WI38 (cell line): ENCODE results near the gene DAPK2.

Experiments used
- H3K4me3 ChIP-seq: 2 replicates; pipeline ENCODE4 v1.5.1; 2011; ENCODE audit warnings: low read depth, mild to moderate bottlenecking, control low read depth, low read length
- TF ChIP-seq, protein P1 (sequence below): IDR thresholded peaks from 2 replicates; pipeline ENCODE4 v1.5.1; 2012; ENCODE audit warnings: low read depth, mild to moderate bottlenecking, control low read depth, low read length

The DAPK2 gene

DNA sequence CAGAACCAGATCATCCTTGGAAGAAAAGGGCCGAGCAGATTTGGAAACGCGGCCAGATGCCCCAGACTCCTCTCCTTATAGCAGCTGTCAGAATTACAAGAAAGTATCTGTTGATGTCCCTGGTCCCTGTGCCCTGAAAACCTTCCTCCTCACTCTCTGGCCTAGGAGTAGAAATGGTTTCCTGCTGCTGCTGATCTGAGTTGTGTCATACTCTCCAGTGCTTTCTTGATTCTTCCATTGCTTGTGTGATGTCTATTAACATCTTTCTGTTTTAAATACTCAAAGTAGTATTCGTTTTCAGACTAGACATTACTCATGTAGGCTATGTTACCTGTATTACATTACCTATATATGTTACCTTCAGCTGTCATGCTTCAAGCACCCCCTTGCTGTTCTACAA lies 185.7 kb downstream of the DAPK2 start:
- H3K4me3 ChIP-seq, result no peak overlapping the region
- TF ChIP-seq, protein P1, sequence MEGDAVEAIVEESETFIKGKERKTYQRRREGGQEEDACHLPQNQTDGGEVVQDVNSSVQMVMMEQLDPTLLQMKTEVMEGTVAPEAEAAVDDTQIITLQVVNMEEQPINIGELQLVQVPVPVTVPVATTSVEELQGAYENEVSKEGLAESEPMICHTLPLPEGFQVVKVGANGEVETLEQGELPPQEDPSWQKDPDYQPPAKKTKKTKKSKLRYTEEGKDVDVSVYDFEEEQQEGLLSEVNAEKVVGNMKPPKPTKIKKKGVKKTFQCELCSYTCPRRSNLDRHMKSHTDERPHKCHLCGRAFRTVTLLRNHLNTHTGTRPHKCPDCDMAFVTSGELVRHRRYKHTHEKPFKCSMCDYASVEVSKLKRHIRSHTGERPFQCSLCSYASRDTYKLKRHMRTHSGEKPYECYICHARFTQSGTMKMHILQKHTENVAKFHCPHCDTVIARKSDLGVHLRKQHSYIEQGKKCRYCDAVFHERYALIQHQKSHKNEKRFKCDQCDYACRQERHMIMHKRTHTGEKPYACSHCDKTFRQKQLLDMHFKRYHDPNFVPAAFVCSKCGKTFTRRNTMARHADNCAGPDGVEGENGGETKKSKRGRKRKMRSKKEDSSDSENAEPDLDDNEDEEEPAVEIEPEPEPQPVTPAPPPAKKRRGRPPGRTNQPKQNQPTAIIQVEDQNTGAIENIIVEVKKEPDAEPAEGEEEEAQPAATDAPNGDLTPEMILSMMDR, result no peak

- H3K4me3 ChIP-seq, result no peak overlapping the region
- TF ChIP-seq, protein P1, result no peak
These were observed 186.1 kb downstream of the DAPK2 start for GRCh38 chr15:63860155-63860554.

- H3K4me3 ChIP-seq, result no peak overlapping the region
- TF ChIP-seq, protein P1, result no peak
These were observed 187.4 kb downstream of the DAPK2 start for GRCh38 chr15:63858881-63859280.

DNA sequence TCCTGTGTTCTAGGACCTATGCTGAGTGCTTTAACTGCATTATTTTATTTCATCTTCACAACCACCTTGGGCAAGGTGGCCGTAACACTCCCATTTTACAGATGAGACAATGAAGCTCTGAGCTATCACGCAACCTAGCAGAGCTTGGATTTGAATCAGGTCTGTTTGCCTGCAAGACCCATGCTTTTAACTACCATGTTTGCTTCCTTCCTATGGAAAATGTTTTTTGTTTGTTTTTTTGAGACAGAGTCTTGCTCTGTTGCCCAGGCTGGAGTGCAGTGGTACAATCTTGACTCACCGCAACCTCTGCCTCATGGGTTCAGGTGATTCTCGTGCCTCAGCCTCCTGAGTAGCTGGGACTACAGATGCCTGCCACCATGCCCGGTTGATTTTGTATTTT lies 187.8 kb downstream of the DAPK2 start:
- no peak overlapping the region for H3K4me3 ChIP-seq
- TF ChIP-seq, protein P1, result no peak

- H3K4me3 ChIP-seq, result no peak overlapping the region
- TF ChIP-seq, protein P1, result no peak
These were observed 188.8 kb downstream of the DAPK2 start for GRCh38 chr15:63857461-63857856.
